ENCODE data around the gene RCN1.
A peak's percentile ranks its signal among the peaks of the same experiment; 100 is the strongest.

The RCN1 gene

GRCh38 chr11:32090545-32091370 lies at the start of gene RCN1:
Gene RCN1, plus strand, starts transcription at chr11:32091074. Its CDS starts 123 bp downstream, at chr11:32091197.
- in situ Hi-C loops (cut with HindIII; ENCODE audit: low sequenced_read_pairs): no loop called here
- no peak for DNase-seq (ENCODE audit: low read depth)
- peak within 1 kb of the TSS; percentile 74 for H3K4me3 ChIP-seq (ENCODE audit: low read depth, low read length)

GRCh38 chr11:32043737-32044136 lies 47.1 kb upstream of the RCN1 start:
- no peak overlapping the region for H3K4me3 ChIP-seq (ENCODE audit: low read depth, low read length)
- DNase-seq (ENCODE audit: low read depth): no peak
- no peak for TF ChIP-seq CTCF (IDR thresholded peaks at IDR 0.05; ENCODE audit: low read depth, low read length, missing control alignments)
- in situ Hi-C loops (cut with HindIII; ENCODE audit: low sequenced_read_pairs): no loop called here

More at GRCh38 chr11:32090545-32091370, at the start of gene RCN1:
- no peak for TF ChIP-seq CTCF (IDR thresholded peaks at IDR 0.05; ENCODE audit: low read depth, low read length, missing control alignments)

GRCh38 chr11:32044158-32044863 lies 46.6 kb upstream of the RCN1 start:
- DNase-seq (ENCODE audit: low read depth): no peak
- in situ Hi-C loops (cut with HindIII; ENCODE audit: low sequenced_read_pairs): no loop called here

GRCh38 chr11:32045456-32045855 lies 45.4 kb upstream of the RCN1 start:
- no peak overlapping the region for H3K4me3 ChIP-seq (ENCODE audit: low read depth, low read length)
- in situ Hi-C loops (cut with HindIII; ENCODE audit: low sequenced_read_pairs): no loop called here
- DNase-seq (ENCODE audit: low read depth): no peak
- TF ChIP-seq CTCF (IDR thresholded peaks at IDR 0.05; ENCODE audit: low read depth, low read length, missing control alignments): no peak

More at GRCh38 chr11:32044158-32044863, 46.6 kb upstream of the RCN1 start:
- no peak for TF ChIP-seq CTCF (IDR thresholded peaks at IDR 0.05; ENCODE audit: low read depth, low read length, missing control alignments)
- no peak overlapping the region for H3K4me3 ChIP-seq (ENCODE audit: low read depth, low read length)

GRCh38 chr11:32050264-32050663 lies 40.6 kb upstream of the RCN1 start:
- TF ChIP-seq CTCF (IDR thresholded peaks at IDR 0.05; ENCODE audit: low read depth, low read length, missing control alignments): no peak
- H3K4me3 ChIP-seq (ENCODE audit: low read depth, low read length): no peak overlapping the region
- no peak for DNase-seq (ENCODE audit: low read depth)
- in situ Hi-C loops (cut with HindIII; ENCODE audit: low sequenced_read_pairs): no loop called here

GRCh38 chr11:32052215-32052614 lies 38.7 kb upstream of the RCN1 start:
- in situ Hi-C loops (cut with HindIII; ENCODE audit: low sequenced_read_pairs): no loop called here
- H3K4me3 ChIP-seq (ENCODE audit: low read depth, low read length): no peak overlapping the region
- peak; percentile 43 for DNase-seq (ENCODE audit: low read depth)
- TF ChIP-seq CTCF (IDR thresholded peaks at IDR 0.05; ENCODE audit: low read depth, low read length, missing control alignments): peak; percentile 73
